Nephron (organoid): Measurements from ENCODE around the gene VIPR2.
"Not testable (repeated sequence)": the region's sequence is repeated elsewhere in the genome, so short reads cannot be mapped to it uniquely, and the experiment has no call there.

ENCODE experiments used
- H3K27ac Mint-ChIP-seq, 3 experiments: 2 replicates each; pipeline ENCODE4 v1.8.0; 2020; ENCODE audit warnings: mixed read lengths in 3 of 3, mild to moderate bottlenecking in 2 of 3, moderate library complexity in 1 of 3
- H3K27me3 Mint-ChIP-seq: 2 replicates; pipeline ENCODE4 v1.8.0; 2021; ENCODE audit warnings: low read depth, mild to moderate bottlenecking, moderate library complexity, mixed read lengths
- H3K36me3 Mint-ChIP-seq: 2 replicates; pipeline ENCODE4 v1.8.0; 2020; ENCODE audit warnings: low read depth, mixed read lengths
- H3K4me1 Mint-ChIP-seq: 2 replicates; pipeline ENCODE4 v1.8.0; 2020; ENCODE audit warnings: mixed read lengths
- H3K4me3 Mint-ChIP-seq, 3 experiments: 2 replicates each; pipeline ENCODE4 v1.8.0; 2020; ENCODE audit warnings: mild to moderate bottlenecking in 3 of 3, mixed read lengths in 3 of 3, moderate library complexity in 2 of 3
- H3K9me3 Mint-ChIP-seq: 2 replicates; pipeline ENCODE4 v1.8.0; 2020; ENCODE audit warnings: mixed read lengths
- CTCF ChIP-seq, 3 experiments: fragments of 200-600 bp; sonication (generic); IDR thresholded peaks; one replicate each; pipeline ENCODE4 v1.5.0; 2021; ENCODE audit warnings: antibody characterized with exemption in 3 of 3; ENCODE audit not compliant: unreplicated experiment in 3 of 3

Gene VIPR2

GRCh38 chr7:158992759-158993158 is 151.9 kb downstream of the VIPR2 start:
- H3K9me3 Mint-ChIP-seq: peaks cover 21% of the 10 kb centered on the region
- no peaks in the 10 kb centered on the region for H3K36me3 Mint-ChIP-seq
- H3K27ac Mint-ChIP-seq: no peak overlapping the region
- peaks cover 80% of the 10 kb centered on the region for H3K27me3 Mint-ChIP-seq
- H3K4me1 Mint-ChIP-seq: no peaks in the 10 kb centered on the region
- no peak overlapping the region for H3K4me3 Mint-ChIP-seq
- TF ChIP-seq CTCF (IDR thresholded peaks at IDR 0.05; ENCODE audit: unreplicated experiment in 3 of 3): no peak

- Mint-ChIP-seq H3K27me3 (peaks cover 74% of the 10 kb centered on the region), H3K4me1 (no peaks in the 10 kb centered on the region), H3K4me3 (no peak overlapping the region), H3K9me3 (peaks cover 21% of the 10 kb centered on the region), H3K36me3 (no peaks in the 10 kb centered on the region), H3K27ac (no peak overlapping the region)
- no peak for TF ChIP-seq CTCF (IDR thresholded peaks at IDR 0.05; ENCODE audit: unreplicated experiment in 3 of 3)
Observed at GRCh38 chr7:158991824-158992621, 152.6 kb downstream of the VIPR2 start.

- no peak overlapping the region for H3K27ac Mint-ChIP-seq
- peaks cover 4% of the 10 kb centered on the region for H3K36me3 Mint-ChIP-seq
- no peaks in the 10 kb centered on the region for H3K4me1 Mint-ChIP-seq
- peaks cover 14% of the 10 kb centered on the region for H3K9me3 Mint-ChIP-seq
- no peak overlapping the region for H3K4me3 Mint-ChIP-seq
- peaks cover 44% of the 10 kb centered on the region for H3K27me3 Mint-ChIP-seq
- no peak for TF ChIP-seq CTCF (IDR thresholded peaks at IDR 0.05; ENCODE audit: unreplicated experiment in 3 of 3)
Observed at GRCh38 chr7:158988996-158989395, 155.7 kb downstream of the VIPR2 start.

DNA sequence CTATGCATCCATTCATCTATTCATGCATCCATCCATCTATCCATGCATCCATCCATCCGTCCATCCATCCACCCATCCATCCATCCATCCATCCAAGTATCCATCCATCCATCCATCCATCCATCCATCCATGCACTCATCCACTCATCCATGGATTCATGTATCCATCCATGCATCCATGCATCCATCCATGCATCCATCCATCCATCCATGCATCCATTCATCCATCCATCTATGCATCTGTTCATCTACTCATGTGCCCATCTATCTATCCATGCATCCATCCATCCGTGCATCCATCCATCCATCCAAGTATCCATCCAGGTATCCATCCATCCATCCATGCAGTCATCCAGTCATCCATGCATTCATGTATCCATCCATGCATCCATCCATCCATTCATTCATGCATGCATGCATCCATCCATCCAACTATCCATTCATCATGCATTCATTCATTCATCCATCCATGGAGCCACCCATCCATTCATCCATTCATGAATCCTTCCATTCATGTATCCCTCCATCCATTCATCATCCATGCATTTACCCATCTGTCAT is 156.3 kb downstream of the VIPR2 start:
- peaks cover 37% of the 10 kb centered on the region for H3K27me3 Mint-ChIP-seq
- no peak for TF ChIP-seq CTCF (IDR thresholded peaks at IDR 0.05; ENCODE audit: unreplicated experiment in 3 of 3)
- no peak overlapping the region for H3K4me3 Mint-ChIP-seq
- H3K4me1 Mint-ChIP-seq: no peaks in the 10 kb centered on the region
- no peak overlapping the region for H3K27ac Mint-ChIP-seq
- peaks cover 15% of the 10 kb centered on the region for H3K9me3 Mint-ChIP-seq
- H3K36me3 Mint-ChIP-seq: peaks cover 4% of the 10 kb centered on the region

GRCh38 chr7:158987691-158988090 is 157.0 kb downstream of the VIPR2 start:
- no peak overlapping the region for H3K4me3 Mint-ChIP-seq
- H3K27ac Mint-ChIP-seq: no peak overlapping the region
- peaks cover 4% of the 10 kb centered on the region for H3K36me3 Mint-ChIP-seq
- TF ChIP-seq CTCF (IDR thresholded peaks at IDR 0.05; ENCODE audit: unreplicated experiment in 3 of 3): no peak
- H3K9me3 Mint-ChIP-seq: peaks cover 13% of the 10 kb centered on the region
- no peaks in the 10 kb centered on the region for H3K4me1 Mint-ChIP-seq
- H3K27me3 Mint-ChIP-seq: peaks cover 31% of the 10 kb centered on the region

DNA sequence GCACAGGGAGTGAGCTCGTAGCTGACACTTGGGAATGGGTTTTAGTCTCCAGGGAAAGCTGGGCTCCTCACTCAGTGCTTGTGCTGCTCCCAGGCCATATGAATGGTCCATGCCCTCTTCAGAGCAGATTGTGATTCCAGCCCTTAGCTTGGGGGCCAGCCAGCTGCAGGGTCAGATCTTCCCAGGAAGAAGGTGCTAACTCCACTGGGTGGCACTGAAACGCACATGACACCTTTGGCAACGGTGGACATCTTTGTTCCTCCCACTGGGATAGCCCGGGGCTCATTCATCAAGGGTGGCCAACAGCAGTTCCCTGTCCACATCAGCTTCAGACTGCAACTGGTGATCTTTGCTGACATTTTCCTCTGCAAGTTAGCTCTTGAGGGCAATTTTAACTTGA is 159.1 kb downstream of the VIPR2 start:
- TF ChIP-seq CTCF (IDR thresholded peaks at IDR 0.05; ENCODE audit: unreplicated experiment in 3 of 3): no peak
- peaks cover 9% of the 10 kb centered on the region for H3K27me3 Mint-ChIP-seq
- H3K9me3 Mint-ChIP-seq: peaks cover 21% of the 10 kb centered on the region
- no peak overlapping the region for H3K4me3 Mint-ChIP-seq
- H3K4me1 Mint-ChIP-seq: no peaks in the 10 kb centered on the region
- no peak overlapping the region for H3K27ac Mint-ChIP-seq
- H3K36me3 Mint-ChIP-seq: peaks cover 4% of the 10 kb centered on the region

DNA sequence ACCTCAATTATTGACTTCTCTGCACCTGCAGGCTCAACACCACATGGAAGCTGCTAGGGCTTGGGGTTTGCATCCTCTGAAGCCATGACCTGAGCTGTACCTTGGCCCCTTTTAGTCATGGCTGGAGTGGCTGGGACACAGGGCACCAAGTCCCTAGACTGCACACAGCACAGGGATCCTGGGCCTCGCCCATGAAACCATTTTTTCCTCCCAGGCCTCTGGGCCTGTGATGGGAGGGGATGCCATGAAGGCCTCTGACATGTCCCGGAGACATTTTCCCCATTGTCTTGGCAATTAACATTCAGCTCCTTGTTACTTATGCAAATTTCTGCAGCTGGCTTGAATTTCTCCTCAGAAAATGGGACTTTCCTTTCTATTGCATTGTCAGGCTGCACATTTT is 160.7 kb downstream of the VIPR2 start:
- H3K9me3 Mint-ChIP-seq: peaks cover 27% of the 10 kb centered on the region
- H3K27ac Mint-ChIP-seq, H3K36me3 Mint-ChIP-seq, H3K4me3 Mint-ChIP-seq, H3K4me1 Mint-ChIP-seq, H3K27me3 Mint-ChIP-seq: not testable (repeated sequence)

DNA sequence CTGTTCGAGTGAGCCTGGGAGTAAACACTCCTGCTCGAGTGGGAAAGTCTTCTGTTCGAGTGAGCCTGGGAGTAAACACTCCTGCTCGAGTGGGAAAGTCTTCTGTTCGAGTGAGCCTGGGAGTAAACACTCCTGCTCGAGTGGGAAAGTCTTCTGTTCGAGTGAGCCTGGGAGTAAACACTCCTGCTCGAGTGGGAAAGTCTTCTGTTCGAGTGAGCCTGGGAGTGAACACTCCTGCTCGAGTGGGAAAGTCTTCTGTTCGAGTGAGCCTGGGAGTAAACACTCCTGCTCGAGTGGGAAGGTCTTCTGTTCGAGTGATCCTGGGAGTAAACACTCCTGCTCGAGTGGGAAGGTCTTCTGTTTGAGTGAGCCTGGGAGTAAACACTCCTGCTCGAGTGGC is 162.6 kb downstream of the VIPR2 start:
- not testable (repeated sequence) for H3K36me3 Mint-ChIP-seq, H3K27ac Mint-ChIP-seq, H3K4me1 Mint-ChIP-seq, H3K4me3 Mint-ChIP-seq, H3K27me3 Mint-ChIP-seq
- H3K9me3 Mint-ChIP-seq: peaks cover 32% of the 10 kb centered on the region
